Ishikawa (cell line): Measurements from ENCODE around the gene PANK3.

ENCODE experiments used
- MAX ChIP-seq: IDR thresholded peaks from 2 replicates; pipeline ENCODE4 v1.6.1; 2012
- REST ChIP-seq: IDR thresholded peaks from 2 replicates; pipeline ENCODE4 v1.6.1; 2012; ENCODE audit warnings: low read depth, mild to moderate bottlenecking
- TCF12 ChIP-seq: IDR thresholded peaks from 2 replicates; pipeline ENCODE4 v1.6.1; 2012; ENCODE audit warnings: low read depth
- YY1 ChIP-seq: IDR thresholded peaks from 2 replicates; pipeline ENCODE4 v1.6.1; 2012; ENCODE audit warnings: low read depth

DNA sequence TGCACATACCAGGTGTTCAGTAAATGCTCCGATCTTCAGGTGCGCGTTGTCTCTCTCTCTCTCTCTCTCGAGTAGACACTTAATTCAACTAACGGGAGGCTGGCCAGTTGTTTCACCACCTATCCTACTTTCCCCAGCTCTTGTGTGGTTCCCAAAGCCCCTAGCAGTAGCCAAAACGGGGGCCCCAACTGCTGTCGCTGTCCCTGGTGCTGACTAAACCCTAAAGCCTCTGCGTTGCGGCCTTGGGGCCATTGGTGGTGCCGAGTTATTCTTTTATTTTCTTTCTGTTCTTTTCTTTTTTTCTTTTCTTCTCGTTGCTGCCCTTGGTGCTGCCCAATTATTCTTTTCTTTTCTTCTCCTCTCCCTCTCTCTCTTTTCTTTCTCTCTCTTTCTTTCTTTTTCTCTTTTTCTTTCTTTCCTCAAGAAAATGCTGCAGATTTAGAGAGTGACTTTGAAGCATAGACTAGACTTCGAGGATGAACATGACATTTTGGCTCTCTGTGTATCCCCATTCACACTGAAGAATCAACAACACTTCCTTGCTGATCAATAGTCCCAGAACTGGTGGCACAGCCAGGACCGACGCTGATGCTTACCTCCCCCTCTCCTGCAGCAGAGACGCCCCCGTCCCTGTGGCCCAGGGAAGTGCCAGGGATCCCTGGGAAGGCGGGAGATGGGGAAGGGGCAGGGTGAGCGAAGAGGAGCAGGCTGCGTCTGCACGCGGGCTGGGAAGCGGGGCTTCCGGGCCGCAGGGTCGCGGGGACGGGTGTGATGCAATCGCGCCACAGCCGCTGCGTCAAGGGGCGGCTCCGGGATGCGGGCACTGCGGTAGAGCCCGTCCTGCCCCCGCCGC is 50.4 kb downstream of the PANK3 start, which contains the start of gene FBLL1:
- no peak for TF ChIP-seq TCF12
- TF ChIP-seq MAX = no peak
- TF ChIP-seq YY1 = no peak
- peak; percentile 92 for TF ChIP-seq REST
